SU-DHL-6 (cell line): ENCODE results near the gene TBC1D23.

Experiments used
- EZH2phosphoT487 ChIP-seq: fragments of 200-600 bp; sonication (generic), shearing (Covaris generic); conservative IDR thresholded peaks from 2 replicates; pipeline ENCODE4 v1.6.1; 2018; ENCODE audit warnings: mild to moderate bottlenecking, antibody characterized with exemption, low read length, moderate library complexity, mixed read lengths
- TF ChIP-seq, protein P1 (sequence below): fragments of 200-600 bp; sonication (generic); IDR thresholded peaks from one replicate; pipeline ENCODE4 v1.5.1; 2017; ENCODE audit warnings: antibody characterized with exemption, mild to moderate bottlenecking, low read length, moderate library complexity; ENCODE audit not compliant: insufficient read depth, poor library complexity, severe bottlenecking

DNA sequence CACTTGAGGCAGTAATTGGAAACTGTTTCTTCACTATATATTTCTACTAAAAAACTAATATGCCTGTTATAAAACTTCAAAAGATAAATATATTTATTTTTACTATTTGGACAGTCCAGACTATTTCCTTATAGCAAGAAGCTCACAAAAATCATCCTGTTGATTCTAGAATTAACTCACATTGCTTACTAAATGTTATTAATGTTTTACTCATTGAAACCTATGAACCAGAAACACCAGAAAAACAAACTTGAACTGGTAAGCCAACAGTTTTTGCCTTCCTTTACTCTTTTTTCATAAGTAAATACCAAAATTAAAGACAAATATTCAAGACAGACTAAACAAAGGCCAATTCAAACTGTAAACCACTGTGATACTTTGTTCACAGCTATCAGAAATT lies 113.7 kb downstream of the TBC1D23 start:
- TF ChIP-seq, protein P1, sequence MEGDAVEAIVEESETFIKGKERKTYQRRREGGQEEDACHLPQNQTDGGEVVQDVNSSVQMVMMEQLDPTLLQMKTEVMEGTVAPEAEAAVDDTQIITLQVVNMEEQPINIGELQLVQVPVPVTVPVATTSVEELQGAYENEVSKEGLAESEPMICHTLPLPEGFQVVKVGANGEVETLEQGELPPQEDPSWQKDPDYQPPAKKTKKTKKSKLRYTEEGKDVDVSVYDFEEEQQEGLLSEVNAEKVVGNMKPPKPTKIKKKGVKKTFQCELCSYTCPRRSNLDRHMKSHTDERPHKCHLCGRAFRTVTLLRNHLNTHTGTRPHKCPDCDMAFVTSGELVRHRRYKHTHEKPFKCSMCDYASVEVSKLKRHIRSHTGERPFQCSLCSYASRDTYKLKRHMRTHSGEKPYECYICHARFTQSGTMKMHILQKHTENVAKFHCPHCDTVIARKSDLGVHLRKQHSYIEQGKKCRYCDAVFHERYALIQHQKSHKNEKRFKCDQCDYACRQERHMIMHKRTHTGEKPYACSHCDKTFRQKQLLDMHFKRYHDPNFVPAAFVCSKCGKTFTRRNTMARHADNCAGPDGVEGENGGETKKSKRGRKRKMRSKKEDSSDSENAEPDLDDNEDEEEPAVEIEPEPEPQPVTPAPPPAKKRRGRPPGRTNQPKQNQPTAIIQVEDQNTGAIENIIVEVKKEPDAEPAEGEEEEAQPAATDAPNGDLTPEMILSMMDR: no peak
- TF ChIP-seq EZH2phosphoT487: no peak
